Activated CD8-positive, alpha-beta memory T cell treated with anti-CD3 and anti-CD28 coated beads, Interleukin-2, amount 50 U/mL, for 24 hours (primary cell): ENCODE data around the gene SIK3.
"Not testable (repeated sequence)": the region's sequence is repeated elsewhere in the genome, so short reads cannot be mapped to it uniquely, and the experiment has no call there.

Experiments
- DNase-seq: peaks from one replicate; pipeline ENCODE4 v3.0.0-alpha.2; 2020; ENCODE audit errors: extremely low read depth

The SIK3 gene

DNA sequence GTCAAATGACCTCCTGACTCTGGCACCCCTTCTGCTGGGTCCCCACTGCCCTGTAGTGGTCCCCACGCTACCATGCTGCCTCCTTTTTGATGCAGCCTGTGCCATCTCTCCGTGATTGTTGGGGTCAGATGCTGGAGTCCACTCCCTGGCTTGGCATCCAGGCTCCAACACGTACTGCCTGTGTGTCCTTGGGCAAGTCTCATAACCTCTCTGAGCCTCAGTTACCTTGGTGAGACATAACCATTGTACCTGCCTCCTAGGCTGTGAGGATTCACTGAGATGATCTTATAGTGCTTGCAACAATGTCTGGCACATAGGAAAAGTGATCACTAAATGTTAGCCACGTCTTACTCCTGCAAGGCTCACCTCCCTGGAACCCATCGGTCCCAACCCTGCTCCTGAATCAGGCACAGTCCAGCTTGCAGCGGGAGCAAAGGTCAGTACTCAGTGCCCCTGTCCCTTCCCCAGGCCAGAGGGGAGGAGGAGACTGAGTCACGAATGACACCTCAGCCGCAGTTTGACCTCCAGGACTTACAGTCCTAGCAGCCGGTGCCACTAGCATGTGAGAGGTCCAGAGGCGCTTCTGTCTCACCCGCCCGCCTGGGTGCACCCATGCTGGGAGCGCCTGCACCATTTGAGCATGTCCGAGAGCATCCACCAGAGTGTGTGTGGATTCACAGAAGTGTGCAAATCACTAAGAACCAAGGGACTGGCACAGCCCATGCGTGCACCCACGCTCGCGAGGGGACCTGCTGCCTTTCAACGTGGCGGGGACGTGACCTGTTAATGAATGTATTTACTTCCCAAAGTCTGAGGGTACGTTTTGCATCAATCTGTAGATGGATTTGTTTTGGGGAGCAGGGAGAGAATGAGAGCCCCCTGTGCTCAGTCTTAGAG lies 272.1 kb downstream of the SIK3 start:
- DNase-seq: no peak

- no peak for DNase-seq
Observed at GRCh38 chr11:116825434-116825833, 272.8 kb downstream of the SIK3 start.

DNA sequence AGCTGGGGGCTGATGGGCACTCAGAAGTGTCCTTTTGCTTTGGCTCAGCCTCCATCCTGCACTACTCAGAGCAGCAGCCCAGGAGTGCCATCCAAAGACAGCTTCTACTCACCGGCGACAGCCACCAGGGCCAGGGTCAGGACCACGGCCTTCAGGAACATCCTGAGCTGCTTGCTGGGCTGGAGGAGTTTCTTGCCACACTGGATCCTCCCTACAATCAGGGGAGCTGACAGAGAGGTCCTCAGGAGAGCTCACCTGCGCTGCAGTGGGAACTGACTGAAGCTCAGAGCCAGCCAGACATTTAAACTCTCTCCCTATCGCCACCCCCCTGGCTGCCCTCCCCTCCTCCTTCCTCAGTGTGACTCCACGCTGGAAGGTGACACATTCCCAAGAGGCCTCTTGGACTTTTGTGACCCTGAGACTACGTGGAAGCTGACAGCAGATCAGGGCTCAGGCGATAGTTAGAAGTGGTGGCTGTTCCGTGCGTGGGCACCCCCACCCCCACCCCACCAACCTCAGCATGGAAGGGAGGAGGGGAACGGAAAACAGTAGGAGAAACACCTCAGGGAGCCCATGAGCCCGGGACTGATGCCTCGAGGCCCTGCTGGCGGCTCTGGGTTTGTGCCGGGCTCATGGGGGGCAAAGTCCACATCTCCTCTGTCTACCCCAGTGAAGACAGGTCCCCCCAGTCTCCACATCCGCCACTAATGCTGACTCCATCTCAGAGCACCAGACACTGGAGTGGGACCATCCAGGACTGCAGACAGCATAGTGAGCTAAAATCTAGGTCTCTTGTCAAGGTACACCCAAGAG lies 275.0 kb downstream of the SIK3 start, which contains the start of gene APOA4:
Gene APOA4, minus strand, starts transcription at position 274 of the 813 bp plus-strand sequence. Its CDS starts 113 bp downstream, at position 161.
- DNase-seq: no peak

DNA sequence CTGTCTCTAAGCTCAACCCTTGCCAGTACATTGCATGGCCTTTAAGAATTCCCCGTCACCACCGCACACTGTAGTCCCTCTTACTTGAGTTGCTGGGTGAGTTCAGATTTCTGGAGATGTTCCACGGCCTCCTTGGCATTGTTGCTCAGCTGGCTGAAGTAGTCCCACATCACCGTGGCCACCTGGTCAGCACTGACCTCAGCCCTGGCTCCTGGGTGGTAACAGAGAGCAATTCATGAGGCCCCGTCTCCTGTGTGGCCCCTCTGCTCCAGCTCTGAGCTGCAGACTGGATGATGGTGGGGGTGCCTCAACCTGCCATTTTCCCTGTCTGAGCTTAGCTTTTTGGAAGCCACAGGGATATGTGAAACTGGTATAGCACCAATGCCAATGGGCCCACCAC lies 275.7 kb downstream of the SIK3 start:
- DNase-seq: no peak

GRCh38 chr11:116821050-116821918 lies 276.9 kb downstream of the SIK3 start:
- no peak for DNase-seq

GRCh38 chr11:116819049-116819448 lies 279.2 kb downstream of the SIK3 start:
- DNase-seq: no peak

DNA sequence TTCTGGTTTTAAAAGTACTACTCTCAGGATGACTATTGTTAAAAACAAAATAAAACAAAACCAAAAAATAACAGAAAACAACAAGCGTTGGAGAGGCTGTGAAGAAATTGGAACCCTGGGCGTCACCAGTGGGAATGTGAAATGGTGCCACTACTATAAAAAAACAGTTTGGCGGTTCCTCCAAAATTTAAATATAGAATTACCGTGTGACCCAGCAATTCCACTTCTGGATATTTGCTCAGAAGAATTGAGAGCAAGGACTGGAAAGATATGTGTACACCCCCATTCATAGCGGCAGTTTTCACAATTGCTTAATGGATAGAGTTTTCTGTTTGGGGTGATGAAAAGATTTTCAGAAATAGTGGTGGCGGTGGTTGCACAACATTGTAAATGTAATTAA lies 283.7 kb downstream of the SIK3 start:
- no peak for DNase-seq

- DNase-seq: no peak
Observed at GRCh38 chr11:116813781-116814471, 284.3 kb downstream of the SIK3 start.

GRCh38 chr11:116813170-116813569 lies 285.1 kb downstream of the SIK3 start:
- DNase-seq: no peak

DNA sequence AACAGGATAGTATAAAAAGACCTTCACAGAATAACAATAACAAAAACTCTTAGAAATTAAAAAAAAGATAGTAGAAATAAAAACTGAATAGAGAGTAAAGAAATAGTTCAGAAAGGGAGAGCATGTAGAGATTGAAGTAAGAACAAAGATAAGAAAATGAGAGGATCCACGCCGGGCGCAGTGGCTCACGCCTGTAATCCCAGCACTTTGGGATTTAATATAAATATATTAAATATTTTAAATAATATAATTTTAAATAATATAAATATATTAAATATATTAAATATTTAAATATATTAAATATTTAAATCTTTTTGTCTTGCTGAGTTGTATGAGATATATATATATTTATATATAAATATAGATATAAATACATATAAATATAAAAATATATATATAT lies 286.1 kb downstream of the SIK3 start:
- no peak for DNase-seq

GRCh38 chr11:116811194-116811593 lies 287.0 kb downstream of the SIK3 start:
- no peak for DNase-seq

DNA sequence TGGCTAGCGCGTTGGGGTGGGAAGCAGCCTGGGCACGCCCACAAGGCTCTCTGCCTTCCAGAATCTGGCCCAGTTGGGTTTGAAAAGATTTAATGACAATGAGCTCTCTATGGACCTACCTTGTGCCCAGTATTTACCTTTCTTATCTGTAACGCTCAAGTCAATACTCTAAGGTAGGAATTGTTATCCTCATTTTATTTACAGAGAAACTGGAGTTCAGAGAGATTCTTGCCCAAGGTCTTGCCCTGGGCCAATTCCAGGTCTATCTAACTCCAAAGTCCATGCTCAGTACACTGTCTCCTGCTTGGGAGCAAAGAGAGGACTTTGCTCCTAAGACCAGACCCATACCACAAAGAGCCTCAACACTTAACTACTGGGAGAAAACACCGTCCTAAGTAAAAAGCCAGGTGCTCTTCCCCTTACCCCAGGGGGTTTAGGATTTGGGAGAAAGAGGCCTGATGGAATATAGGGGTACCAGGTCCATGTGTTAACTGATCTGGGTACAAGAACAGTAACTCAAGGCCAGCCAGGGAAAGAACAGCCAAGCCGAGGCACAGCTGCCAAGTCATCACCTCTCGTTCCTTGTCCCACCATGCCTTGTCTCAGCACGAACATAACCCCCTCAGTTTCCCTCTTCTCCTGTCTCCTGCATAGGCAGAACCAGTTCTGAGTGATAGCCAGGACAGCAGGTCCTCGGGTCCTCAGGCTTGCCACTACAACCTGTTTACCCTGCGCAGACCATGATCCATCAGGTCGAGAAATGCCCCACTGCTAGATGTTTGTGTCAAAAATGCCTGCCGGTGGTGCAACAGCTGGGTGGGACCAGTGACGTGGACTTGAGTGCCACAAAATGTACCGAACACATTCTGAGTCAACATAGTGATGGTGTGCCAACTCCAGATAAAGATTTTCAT lies 289.7 kb downstream of the SIK3 start:
- DNase-seq: no peak

- no peak for DNase-seq
Observed at GRCh38 chr11:116807601-116808261, 290.5 kb downstream of the SIK3 start.

- DNase-seq: no peak
Observed at GRCh38 chr11:116804001-116804400, 294.2 kb downstream of the SIK3 start.

- DNase-seq: not testable (repeated sequence)
Observed at GRCh38 chr11:116801662-116802061, 296.6 kb downstream of the SIK3 start.

- no peak for DNase-seq
Observed at GRCh38 chr11:116800610-116801009, 297.6 kb downstream of the SIK3 start.

DNA sequence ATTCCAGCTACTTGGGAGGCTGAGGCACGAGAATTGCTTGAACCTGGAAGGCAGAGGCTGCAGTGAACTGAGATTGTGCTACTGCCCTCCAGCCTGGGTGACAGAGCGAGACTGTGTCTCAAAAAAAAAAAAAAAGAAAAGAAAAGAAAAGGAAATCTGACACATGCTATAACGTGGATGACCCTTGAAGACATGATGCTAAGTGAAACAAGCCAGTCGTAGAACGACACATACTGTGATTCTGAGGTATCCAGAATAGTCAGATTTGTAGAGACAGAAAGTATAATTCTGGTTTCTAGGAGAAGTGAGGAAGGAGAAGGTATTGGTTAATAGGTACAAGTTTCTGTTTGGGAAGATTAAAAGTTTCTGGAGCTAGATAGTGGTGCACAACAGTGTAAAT lies 299.9 kb downstream of the SIK3 start:
- no peak for DNase-seq

- no peak for DNase-seq
Observed at GRCh38 chr11:116797816-116798215, 300.4 kb downstream of the SIK3 start.

DNA sequence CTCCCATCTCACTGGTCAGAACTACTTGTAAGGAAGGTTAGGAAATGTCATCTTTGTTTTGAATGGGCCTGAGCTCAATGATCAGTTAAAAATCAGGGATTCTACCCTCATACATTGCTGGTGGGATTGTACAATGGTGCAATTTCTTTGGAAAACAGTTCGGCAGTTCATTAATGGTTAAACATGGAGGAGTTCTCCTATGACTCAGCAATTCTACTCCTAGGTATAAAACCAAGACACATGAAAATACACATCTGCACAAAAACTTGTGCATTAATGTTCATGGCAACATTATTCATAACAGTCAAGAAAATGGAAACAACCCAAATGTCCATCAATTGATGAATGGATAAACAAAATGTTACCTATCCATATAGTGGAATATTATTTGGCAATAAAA lies 301.7 kb downstream of the SIK3 start:
- DNase-seq: no peak

DNA sequence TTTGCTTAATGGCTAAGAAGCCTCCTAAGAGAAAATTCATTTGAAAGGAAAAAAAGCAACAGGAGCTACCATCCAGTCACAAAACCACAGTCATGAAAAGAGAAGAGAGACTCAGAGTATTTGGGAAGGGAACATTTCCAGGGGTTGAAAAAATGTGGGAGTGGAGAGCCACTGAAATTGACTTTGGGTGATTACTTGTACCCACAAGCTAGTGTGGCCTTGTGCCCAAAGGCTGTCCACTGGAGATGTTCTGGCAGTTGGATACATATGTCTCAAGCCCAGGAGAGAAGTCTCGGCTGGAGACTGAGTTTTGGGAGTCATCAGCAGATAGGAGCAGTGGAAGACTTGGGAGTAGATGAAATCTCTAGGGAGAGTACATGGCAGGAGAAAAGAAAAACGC lies 303.4 kb downstream of the SIK3 start:
- DNase-seq: no peak
